Type B pancreatic cell (in vitro differentiated cells): Measurements from ENCODE around the gene DENND2D. TPM values are rescaled to one million over a fixed set of nuclear protein-coding genes. Genes with fewer than 3 reads are reported as not detected.

Source experiments
- DNase-seq: peaks from one replicate; pipeline ENCODE4 v3.0.0; 2021; ENCODE audit warnings: mixed read lengths; ENCODE audit not compliant: unreplicated experiment; ENCODE audit errors: extremely low spot score
- H3K27ac Mint-ChIP-seq: 2 replicates; pipeline ENCODE4 v1.8.0; 2021; ENCODE audit warnings: mild to moderate bottlenecking, mixed read lengths
- H3K27me3 Mint-ChIP-seq: 2 replicates; pipeline ENCODE4 v1.8.0; 2021; ENCODE audit warnings: mixed read lengths
- H3K36me3 Mint-ChIP-seq: 2 replicates; pipeline ENCODE4 v1.8.0; 2021; ENCODE audit warnings: mixed read lengths
- H3K4me1 Mint-ChIP-seq: one replicate; pipeline ENCODE4 v1.8.0; 2021; ENCODE audit warnings: mixed read lengths; ENCODE audit not compliant: unreplicated experiment
- H3K4me3 Mint-ChIP-seq: 2 replicates; pipeline ENCODE4 v1.8.0; 2021; ENCODE audit warnings: mild to moderate bottlenecking, mixed read lengths
- H3K9me3 Mint-ChIP-seq: 2 replicates; pipeline ENCODE4 v1.8.0; 2021; ENCODE audit warnings: mixed read lengths
- CTCF ChIP-seq: fragments of 200-600 bp; sonication (generic); conservative IDR thresholded peaks from 2 replicates; pipeline ENCODE4 v1.5.0; 2021; ENCODE audit warnings: antibody characterized with exemption, mild to moderate bottlenecking
- total RNA-seq: library from RNA; stranded (reverse); gene quantifications from 2 replicates; pipeline ENCODE4 v1.2.1, GENCODE V29; 2021; ENCODE audit warnings: low replicate concordance

DENND2D gene
- total RNA-seq, 1 donor from 2014 or later: 6.3 TPM

DNA sequence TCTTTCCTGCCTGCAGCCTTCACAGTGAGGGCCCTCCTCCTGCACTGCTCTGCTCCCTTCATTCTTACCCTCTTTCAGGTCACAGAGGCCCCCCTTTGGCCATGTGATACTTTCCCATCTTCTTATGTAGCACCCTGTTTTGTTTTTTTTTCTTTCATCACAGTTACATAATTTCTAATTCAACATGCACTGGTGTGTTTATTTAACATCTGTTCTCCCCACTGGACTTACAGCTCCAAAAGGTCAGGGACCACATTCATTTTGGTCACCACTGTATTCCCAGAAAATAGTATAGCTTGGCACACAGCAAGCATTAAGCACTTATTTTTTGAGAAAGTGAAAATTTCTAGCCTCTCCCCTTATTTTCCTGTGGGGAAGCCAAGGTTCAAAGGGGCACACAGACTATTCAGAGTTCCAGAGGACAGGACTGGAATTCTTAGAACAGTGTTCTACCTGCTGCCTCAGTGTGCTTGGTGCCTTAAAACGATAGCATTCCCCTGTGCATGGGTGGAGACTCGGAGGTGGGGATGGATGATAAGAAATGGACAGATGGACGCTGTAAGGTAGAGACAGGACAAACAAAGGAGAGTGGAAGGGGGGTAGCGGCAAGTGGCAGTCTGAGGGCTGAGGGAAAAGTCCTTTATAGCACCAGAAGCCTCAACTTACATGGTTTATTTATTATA, 5.3 kb downstream of the DENND2D start:
- no peaks in the 10 kb centered on the region for H3K9me3 Mint-ChIP-seq
- H3K27me3 Mint-ChIP-seq: no peaks in the 10 kb centered on the region
- no peak for TF ChIP-seq CTCF
- peaks cover 6% of the 10 kb centered on the region for H3K36me3 Mint-ChIP-seq
- DNase-seq: no peak
- peak overlapping the region; percentile 12 for H3K27ac Mint-ChIP-seq
- peak overlapping the region; percentile 5 for H3K4me3 Mint-ChIP-seq
- H3K4me1 Mint-ChIP-seq: peaks cover 22% of the 10 kb centered on the region

DNA sequence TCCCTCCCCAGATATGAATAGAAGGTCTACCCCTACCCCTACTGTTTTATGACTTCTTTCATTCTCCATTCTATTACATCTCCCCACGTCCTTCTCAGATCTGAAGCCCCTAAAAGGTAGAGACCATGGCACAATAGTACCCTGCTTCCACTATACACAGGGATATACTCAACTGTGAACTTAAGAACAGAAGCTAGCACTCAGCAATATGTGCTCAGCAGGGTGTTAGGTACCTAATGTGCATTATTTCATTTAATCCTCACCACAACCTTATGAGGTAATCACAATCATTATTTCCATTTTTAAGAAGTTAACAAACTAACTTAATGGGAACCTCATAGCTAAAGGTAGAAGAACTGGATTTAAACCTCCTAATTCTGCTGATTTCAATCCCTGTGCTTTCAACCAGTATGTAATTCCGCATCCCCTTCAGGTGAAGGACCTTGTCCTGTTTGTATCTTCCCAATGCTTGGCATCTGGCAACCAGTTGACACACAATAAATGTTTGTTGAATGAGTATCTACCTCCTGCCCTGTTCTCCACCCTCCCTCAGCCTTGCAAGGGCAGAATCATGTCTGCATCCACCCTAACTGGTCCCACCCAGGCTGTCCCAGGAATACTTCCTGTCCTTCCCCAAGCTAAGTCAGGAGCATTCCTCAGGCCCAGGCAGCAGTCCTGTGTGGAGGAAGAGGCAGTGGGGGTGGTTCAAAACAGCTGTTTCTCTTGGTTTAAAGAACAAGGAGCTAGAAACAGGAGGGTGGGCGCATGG, 6.5 kb downstream of the DENND2D start:
- Mint-ChIP-seq H3K4me1 (peaks cover 22% of the 10 kb centered on the region), H3K27ac (peak overlapping the region; percentile 81), H3K9me3 (no peaks in the 10 kb centered on the region), H3K36me3 (peaks cover 12% of the 10 kb centered on the region), H3K4me3 (no peak overlapping the region), H3K27me3 (no peaks in the 10 kb centered on the region)
- no peak for DNase-seq
- TF ChIP-seq CTCF: no peak

DNA sequence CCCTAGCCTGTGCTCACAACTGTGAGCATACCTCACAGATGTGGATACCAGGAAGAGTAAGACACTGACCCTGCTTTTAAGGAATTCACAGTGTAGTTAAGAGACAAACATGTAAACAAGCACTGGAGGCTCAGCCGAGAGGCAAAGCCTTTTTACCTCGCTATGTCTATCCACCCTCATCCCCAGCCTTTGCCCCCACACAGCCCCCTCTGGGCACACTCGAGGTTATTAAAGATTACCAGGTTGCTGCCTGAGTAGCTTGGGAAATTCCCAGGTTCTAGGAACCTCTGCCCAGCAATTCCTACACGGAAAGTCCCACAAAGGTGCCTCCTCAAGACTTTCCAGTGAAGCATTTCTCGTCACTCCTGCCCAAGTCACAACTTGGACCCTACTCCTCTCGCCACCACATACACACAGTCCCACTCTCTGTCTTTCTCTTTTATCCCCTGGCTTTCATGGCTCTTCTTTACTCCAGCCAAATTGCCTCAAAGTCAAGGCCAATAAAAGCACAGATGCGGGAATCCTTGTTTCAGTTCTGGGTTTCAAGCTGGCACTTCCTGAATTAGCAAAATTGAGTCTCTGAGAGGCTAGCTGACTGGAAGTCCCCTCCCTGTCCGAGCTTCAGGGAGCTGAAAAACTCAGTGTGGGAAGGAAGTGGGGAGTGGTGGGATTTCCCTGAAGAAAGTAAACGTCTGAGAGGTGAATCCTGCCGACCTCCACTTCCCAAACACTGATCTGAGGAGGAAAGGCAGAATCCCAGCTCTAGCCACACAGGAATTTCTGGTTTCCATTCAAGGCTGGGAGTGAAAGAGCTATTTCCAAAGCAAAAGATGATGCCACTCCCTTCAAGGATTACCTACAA, 7.6 kb downstream of the DENND2D start:
- Mint-ChIP-seq H3K9me3 (no peaks in the 10 kb centered on the region), H3K27ac (peak overlapping the region; percentile 81), H3K4me3 (peak overlapping the region; percentile 59), H3K36me3 (peaks cover 21% of the 10 kb centered on the region), H3K27me3 (no peaks in the 10 kb centered on the region), H3K4me1 (peaks cover 22% of the 10 kb centered on the region)
- TF ChIP-seq CTCF: no peak
- no peak for DNase-seq

DNA sequence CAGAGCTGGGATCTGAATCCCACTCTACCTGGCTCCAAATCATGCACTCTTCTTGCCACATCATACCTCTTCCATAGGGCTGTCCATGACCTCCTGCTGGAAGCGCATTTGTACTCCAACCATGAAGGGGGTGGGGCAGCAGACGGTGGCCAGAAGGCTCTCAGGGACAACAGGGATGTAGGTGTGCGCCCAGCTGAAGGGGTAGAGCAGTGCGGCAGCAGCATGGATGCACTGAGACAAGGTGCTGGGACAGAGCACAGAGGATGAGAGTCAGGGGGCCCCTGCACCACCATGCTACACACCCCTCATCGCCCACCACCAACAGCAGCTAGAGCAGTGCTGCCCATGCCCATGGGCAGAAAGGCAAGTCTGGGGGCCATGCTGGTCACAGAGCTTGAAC, 8.4 kb downstream of the DENND2D start:
- H3K9me3 Mint-ChIP-seq: no peaks in the 10 kb centered on the region
- no peaks in the 10 kb centered on the region for H3K27me3 Mint-ChIP-seq

More for the DNA sequence above, 8.4 kb downstream of the DENND2D start:
- H3K27ac Mint-ChIP-seq: peak overlapping the region; percentile 81
- H3K36me3 Mint-ChIP-seq: peaks cover 23% of the 10 kb centered on the region
- DNase-seq: no peak
- peaks cover 22% of the 10 kb centered on the region for H3K4me1 Mint-ChIP-seq
- TF ChIP-seq CTCF: no peak
- no peak overlapping the region for H3K4me3 Mint-ChIP-seq
